AG04449 (cell line): ENCODE measurements around the gene SHISA6.

ENCODE experiments used
- CTCF ChIA-PET: fragments of 350-600 bp; formaldehyde crosslinking; extraction: SDS; loops from one replicate; lab custom pipeline; 2021; ENCODE audit warnings: antibody characterized with exemption; lab: Yijun Ruan, JAX
- POLR2A ChIA-PET: fragments of 400-600, 350-600 bp; formaldehyde crosslinking; extraction: SDS; loops from one replicate; lab custom pipeline; 2020; ENCODE audit warnings: antibody characterized with exemption, inconsistent platforms; lab: Yijun Ruan, JAX
- DNase-seq: peaks from one replicate; pipeline ENCODE4 v3.0.0-alpha.2; 2010; ENCODE audit warnings: low read depth, low spot score
- H3K4me3 ChIP-seq: 2 replicates; pipeline ENCODE4 v1.5.1; 2011; ENCODE audit warnings: low read depth, mild to moderate bottlenecking, control low read depth, low read length
- CTCF ChIP-seq: IDR thresholded peaks from one replicate; pipeline ENCODE4 v1.5.1; 2011; ENCODE audit warnings: mild to moderate bottlenecking, moderate library complexity, low read length, control low read depth, inconsistent platforms; ENCODE audit not compliant: insufficient read depth; ENCODE audit errors: missing control alignments

The SHISA6 gene

GRCh38 chr17:11561281-11561680 is 320.3 kb downstream of the SHISA6 start:
- ChIA-PET POLR2A (no interaction called here), CTCF (no interaction called here)
- DNase-seq, result no peak
- H3K4me3 ChIP-seq, result no peak overlapping the region
- TF ChIP-seq CTCF, result no peak

GRCh38 chr17:11561702-11562101 is 320.7 kb downstream of the SHISA6 start:
- no peak for TF ChIP-seq CTCF
- POLR2A ChIA-PET, result no interaction called here
- CTCF ChIA-PET, result no interaction called here

GRCh38 chr17:11564589-11565380 is 323.8 kb downstream of the SHISA6 start:
- TF ChIP-seq CTCF, result no peak
- ChIA-PET CTCF (no interaction called here), POLR2A (no interaction called here)
- no peak for DNase-seq
- no peak overlapping the region for H3K4me3 ChIP-seq

More at GRCh38 chr17:11561702-11562101, 320.7 kb downstream of the SHISA6 start:
- H3K4me3 ChIP-seq, result no peak overlapping the region
- DNase-seq, result no peak

- POLR2A ChIA-PET, result no interaction called here
- no peak for DNase-seq
- no peak overlapping the region for H3K4me3 ChIP-seq
- CTCF ChIA-PET, result no interaction called here
- no peak for TF ChIP-seq CTCF
Measured at GRCh38 chr17:11565591-11565990, 324.6 kb downstream of the SHISA6 start.

GRCh38 chr17:11578998-11579397 is 338.0 kb downstream of the SHISA6 start:
- no peak for DNase-seq
- CTCF ChIA-PET, result no interaction called here
- TF ChIP-seq CTCF, result no peak
- POLR2A ChIA-PET, result no interaction called here
- H3K4me3 ChIP-seq, result no peak overlapping the region

- POLR2A ChIA-PET, result no interaction called here
- no peak for DNase-seq
- H3K4me3 ChIP-seq, result no peak overlapping the region
- TF ChIP-seq CTCF, result no peak
- CTCF ChIA-PET, result no interaction called here
Measured at GRCh38 chr17:11580677-11581076, 339.7 kb downstream of the SHISA6 start.
